ENCODE results near the gene BIVM.
A peak's percentile ranks its signal among the peaks of the same experiment; 100 is the strongest.

The BIVM gene

DNA sequence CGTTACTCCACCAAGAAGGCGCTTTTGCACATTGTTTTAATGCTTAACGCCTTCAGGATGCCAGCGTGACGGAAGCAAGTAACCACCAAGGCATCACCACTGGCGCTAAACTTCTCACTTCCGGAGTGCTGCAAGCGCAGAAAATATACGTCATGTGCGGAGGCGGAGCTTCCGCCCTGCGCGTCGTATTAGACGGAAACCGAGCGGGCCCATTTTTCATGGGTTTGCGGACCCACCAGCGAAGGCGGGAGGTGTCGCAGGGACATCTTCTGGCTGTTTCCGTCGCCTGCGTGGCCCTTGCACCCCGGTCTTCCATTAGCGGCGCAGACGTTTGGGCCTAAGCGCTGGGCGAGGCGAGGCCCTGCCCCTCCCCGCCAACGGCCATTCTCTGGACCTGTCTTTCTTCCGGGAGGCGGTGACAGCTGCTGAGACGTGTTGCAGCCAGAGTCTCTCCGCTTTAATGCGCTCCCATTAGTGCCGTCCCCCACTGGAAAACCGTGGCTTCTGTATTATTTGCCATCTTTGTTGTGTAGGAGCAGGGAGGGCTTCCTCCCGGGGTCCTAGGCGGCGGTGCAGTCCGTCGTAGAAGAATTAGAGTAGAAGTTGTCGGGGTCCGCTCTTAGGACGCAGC is 46.8 kb downstream of the BIVM start, which contains the start of gene ERCC5:
Gene ERCC5 (plus strand): TSS at position 403 of the 631 bp plus-strand sequence. CDS start 235 bp downstream, outside the sequence.
- peak; percentile 93 for DNase-seq (ENCODE audit: low spot score)

DNA sequence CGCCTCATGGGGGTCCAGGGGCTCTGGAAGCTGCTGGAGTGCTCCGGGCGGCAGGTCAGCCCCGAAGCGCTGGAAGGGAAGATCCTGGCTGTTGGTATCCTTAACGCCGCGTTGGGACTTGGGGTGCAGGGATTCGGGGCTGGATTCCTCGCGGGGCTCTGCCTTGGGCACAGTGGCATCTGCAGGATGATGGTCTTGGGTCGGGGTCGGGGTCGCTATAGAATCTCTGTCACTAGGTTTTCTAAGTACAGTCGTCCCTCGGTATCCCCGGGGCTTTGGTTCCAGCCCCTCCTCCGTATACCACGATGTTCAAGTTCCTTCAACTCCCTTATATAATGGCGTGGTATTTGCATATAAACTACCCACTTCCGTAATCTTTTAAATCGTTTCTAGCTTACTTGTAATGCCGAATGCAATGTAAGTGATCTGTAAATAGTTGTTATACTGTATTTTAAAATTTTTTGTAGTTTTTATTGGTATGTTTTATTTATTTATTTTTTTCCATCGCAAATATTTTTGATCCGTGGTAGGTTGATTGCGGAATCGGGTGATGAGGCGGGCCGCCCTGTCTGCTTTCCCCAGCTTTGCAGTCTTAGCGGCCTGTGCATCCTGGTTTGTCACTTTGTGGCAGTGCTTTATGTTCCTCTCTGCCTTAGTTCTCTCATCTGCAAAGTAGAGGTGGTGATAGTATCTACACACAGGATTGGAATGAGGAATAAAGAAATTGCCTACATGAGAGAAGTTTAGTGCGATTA is 47.5 kb downstream of the BIVM start:
- peak; percentile 47 for DNase-seq (ENCODE audit: low spot score)

DNA sequence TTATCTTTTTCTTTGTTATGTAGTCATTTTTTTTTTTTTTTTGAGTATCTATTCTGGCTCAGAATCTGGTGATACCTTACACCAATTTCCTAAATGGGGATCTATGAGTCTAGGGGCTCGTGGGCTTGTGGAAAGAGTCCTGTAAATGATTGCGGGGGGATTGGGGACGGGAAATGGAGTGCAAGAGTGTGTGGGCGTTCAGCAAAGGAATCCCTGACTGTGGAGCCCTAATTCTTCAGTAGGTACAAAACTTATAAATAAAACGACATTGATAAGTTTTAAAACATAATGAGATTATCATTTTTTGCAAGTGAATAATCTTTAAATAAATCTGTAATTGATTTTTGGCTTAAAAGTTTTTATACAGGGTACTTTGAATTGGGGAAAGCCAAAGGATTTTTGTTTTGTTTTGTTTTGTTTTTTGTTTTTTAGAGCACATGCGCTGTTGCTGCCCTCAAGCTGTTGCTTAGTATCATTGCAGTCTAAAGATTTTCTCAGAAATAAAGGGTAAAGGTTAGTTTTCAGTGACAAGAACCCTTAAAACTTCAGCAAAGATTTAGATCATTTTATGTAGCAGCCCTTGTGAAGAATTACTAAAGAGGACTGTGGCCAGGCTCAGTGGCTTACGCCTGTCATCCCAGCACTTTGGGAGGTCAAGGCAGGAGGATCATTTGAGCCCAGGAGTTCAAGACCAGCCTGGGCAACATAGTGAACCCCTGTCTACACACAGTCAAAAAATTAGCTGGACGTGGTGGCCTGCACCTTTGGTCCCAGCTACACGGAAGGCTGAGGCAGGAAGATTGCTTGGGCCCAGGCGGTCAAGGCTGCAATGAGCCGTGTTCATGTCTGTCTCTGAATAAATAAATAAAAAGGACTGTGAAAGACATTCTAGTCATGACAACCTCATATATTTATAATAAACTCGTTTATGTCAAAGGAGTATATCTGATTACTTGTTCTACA is 48.6 kb downstream of the BIVM start:
- DNase-seq (ENCODE audit: low spot score): peak; percentile 37

DNA sequence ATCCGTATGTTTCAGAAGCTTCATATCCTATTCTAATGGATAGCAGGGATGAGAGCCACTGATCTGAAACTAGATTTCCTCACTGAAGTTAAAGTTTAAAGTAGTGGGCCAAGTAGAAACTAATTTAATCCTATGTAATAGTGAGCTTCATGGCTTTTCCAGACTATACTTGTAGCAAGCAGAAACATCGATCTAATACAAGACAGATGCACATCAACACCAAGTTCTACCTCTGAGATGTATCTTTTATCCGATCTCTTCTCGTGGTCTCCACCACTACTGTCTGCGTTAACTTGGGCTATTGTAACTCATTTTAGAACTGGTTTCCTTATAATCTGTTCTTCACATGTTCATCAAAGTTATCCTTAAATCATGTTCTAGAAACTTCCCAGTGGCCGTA is 50.0 kb downstream of the BIVM start:
- DNase-seq (ENCODE audit: low spot score): no peak

DNA sequence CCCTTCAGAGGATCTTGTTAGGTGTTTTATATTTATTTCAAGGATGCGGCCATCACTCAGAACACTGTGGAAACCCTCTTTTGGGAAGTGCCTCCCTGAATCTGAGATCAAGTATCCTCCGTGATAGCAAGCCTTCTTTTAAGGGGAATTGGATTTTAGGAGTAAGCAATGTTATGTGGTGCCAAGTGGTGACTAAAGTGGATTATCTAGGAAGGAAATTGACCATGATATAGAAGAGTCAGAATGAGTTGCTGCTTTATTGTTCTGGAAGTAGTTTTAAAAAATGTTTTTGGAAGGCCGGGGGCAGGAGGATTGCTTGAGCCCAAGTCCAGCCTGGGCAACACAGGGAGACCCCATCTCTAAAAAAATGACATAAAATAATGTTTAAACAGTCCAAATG is 53.6 kb downstream of the BIVM start:
- DNase-seq (ENCODE audit: low spot score): no peak

DNA sequence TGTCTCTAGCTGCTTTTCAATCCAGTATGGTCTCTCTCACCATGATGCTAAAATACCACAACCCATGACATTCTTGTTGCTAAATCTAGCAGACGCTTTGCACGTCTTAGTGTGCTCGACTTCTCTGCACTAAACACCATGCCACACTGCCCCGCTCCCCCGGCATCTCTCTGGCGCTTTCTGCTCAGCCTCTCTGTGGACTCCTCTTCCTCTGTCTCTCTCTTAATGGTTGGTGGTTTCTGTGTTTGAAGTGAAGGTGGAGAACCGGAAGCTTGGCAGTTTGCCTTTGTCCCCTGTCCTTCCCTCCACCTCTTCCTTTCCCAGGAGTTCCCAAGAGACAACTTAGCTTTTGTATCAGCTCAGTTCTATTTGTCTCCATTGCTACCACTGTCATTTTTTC is 55.8 kb downstream of the BIVM start:
- no peak for DNase-seq (ENCODE audit: low spot score)

DNA sequence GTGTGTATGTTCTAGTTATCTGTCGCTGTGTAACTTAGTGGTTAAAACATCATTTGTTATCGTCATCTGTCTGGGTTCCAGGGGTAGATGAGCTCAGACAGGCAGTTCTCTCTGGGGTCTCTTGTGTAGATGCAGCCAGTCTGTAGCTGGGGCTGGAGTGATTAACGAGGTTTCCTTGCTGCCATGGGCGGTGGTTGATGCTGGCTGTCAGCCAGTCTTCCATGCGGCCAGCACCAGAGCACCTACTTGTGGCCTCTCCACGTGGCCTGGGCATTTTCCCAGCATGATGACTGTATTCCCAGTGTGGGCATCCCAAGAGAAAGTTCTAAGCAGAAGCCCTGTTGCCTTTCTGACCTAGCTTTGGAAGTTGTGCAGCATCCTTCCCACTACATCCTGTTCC is 57.6 kb downstream of the BIVM start:
- DNase-seq (ENCODE audit: low spot score): no peak

DNA sequence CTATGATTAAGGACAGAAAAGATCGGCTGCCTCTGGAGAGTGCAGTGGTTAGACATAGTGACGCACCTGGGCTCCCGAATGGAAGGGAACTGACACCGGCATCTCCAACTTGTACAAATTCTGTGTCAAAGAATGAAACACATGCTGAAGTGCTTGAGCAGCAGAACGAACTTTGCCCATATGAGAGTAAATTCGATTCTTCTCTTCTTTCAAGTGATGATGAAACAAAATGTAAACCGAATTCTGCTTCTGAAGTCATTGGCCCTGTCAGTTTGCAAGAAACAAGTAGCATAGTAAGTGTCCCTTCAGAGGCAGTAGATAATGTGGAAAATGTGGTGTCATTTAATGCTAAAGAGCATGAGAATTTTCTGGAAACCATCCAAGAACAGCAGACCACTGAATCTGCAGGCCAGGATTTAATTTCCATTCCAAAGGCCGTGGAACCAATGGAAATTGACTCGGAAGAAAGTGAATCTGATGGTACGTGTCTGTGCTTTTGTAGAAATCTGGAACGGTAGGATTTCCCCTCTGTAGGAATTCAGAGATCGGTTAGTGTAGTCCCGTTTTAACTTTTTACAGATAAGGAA is 63.8 kb downstream of the BIVM start:
- DNase-seq (ENCODE audit: low spot score): no peak

DNA sequence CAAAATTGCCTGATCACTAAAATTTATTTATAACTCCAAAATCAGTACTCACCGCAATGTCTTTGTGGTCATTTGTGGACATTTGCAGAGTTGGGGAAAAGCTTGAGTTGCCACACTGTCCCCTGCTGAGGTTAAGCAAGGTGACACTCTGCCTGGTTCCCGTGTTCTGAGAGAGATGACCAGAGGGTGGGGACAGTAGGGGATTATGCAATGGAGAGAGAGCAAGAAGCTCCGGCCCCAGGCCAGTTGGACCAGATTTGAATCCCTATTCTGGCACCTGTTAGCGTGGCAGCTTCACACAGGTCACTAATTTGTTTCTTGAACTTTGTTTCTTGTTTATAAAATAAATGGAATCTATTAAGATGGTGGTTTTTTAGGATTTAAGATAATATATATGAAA is 64.7 kb downstream of the BIVM start:
- no peak for DNase-seq (ENCODE audit: low spot score)

DNA sequence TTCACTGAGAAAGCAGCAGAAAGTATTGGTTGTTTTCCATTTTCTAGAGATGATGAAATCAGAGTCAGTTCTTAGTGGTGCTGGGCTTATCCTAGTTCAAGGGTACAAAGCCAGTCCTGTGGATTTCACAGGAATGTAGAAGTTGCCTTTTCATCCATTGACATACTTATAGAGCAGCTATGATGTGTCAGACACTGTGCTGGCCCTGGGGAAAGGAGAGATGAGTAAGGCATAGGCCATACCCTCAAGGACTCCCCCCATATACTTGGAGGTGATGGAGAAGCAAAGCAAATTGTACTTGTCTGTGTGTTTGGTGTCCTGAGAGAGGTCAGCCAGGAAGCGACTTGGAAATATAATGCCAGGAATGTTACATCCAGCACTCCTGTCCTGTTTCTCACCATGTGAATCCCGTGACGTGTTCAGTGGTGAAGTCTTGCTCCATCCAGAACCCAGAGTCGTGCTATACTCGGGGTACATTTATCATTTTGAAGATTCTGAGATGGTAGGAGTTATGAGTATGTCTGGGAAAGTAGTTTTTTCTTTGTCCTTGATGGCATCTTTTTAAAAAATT is 69.5 kb downstream of the BIVM start:
- DNase-seq (ENCODE audit: low spot score): no peak

DNA sequence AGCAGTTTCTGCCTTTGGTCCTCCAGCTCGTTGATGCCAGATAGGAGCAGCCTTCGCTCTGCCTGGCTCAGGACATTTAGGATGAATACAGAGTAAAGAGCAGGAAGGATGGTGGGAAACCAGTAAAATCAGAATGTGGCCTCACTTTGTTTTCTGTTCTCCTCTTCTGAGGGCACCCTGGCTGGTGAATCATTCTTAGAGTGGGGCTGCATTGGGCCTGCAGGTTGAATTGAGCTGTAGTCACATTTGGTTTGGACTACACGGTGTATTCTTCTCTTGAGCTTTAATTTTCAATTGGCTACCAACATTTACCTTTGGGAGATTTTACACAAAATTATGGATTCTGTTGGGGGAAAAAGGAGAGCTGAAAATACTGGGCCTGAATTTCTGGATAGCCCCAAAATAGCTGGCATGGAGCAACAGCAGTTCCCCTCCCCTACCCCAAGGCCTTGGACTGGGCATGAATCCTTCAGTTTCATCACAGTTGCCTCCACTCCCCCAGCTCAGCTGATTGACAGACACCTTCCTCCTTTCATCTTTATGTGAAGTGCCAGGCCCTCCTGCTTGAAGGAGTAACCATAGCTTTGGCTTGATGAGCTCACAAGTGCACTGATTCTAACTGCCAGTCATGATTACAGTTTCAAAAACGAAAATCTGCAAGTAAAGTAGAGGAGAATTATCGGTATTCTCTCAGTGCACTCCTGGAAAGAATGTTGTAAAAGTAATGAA is 71.2 kb downstream of the BIVM start:
- no peak for DNase-seq (ENCODE audit: low spot score)

DNA sequence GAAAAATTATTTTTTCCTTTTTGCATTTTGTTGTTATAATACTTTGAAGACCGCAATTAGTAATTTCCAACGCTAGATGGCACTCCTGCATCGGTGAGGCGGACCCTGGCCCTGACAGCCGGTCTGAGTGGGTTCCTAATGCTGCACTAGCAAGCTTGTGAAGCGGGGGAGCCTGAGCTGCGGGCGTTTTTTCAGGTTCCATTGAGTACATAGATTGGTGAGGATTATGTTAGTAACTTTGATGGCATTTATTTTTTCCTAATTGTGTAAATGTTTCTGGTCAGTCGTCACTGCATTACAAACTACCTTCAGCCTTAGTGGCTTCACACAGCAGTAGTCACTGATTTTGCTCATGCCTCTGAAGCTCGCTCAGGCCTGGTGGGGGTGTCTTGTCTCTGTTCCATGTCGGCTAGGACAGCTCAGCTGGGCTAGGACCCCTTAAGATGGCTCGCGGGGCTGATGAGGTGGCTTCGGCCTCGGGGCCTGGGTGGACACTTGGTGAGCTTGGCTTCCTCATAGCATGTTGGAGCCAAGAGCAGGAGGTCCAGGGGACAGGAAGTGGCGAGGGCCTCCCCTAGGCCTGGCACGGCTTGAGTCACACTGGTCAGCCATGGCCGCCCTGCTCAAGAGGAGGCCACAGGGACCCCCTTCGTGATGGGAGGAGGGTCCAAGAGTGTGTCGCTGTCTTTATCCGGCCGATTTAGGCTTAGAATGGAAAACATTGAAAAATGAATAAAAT is 71.9 kb downstream of the BIVM start:
- peak; percentile 37 for DNase-seq (ENCODE audit: low spot score)

DNA sequence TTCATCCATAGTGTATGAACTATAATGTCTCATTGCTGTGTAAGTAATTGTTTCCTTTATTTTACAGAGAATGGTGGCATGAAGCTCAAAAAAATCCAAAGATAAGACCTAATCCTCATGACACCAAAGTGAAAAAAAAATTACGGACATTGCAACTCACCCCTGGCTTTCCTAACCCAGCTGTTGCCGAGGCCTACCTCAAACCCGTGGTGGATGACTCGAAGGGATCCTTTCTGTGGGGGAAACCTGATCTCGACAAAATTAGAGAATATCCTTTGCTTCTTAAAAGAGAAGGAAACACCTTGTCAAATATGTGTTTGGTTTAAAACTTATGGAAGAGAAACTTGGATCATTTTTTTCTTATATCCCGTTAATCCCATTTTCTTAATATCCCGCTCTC is 73.2 kb downstream of the BIVM start:
- no peak for DNase-seq (ENCODE audit: low spot score)

DNA sequence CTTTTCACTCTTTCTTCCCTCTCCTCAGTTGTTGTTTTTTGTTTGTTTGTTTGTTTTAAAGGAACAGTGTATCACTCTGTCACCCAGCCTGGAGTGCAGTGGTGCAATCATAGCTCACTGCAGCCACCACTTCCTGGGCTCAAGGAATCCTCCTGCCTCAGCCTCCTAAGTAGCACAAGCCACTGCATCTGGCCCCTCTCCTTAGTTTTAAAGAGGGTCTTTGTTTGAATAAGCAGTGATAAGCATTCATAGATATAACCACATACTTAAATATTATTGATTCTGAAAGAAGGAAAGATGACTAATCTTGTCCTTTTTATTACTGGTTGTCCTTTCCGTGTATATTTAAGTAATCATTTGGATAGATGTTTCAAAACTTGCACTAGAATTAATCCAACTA is 73.6 kb downstream of the BIVM start:
- DNase-seq (ENCODE audit: low spot score): no peak

DNA sequence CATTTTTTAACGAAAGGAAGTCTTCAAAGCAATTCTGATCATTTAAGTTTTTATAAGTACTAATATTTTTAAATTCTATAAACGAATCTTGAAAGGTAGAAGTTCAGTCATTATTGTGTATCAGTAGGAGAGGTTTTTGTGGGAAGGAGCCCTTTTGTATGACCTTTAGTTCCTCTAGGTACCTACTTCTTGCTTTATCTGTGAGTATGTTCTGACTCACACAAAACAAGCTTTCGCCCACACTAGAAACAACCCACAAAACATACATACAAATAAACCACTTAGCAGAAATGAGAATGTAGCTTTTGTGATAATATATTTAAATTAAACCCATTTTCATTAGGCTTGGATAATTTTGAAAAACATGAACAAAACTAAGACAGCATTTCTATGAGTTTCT is 74.7 kb downstream of the BIVM start:
- no peak for DNase-seq (ENCODE audit: low spot score)

DNA sequence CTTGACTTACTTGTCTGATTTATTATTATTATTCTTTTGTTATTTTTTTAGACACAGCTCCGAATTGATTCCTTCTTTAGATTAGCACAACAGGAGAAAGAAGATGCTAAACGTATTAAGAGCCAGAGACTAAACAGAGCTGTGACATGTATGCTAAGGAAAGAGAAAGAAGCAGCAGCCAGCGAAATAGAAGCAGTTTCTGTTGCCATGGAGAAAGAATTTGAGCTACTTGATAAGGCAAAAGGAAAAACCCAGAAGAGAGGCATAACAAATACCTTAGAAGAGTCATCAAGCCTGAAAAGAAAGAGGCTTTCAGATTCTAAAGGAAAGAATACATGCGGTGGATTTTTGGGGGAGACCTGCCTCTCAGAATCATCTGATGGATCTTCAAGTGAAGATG is 76.3 kb downstream of the BIVM start:
- DNase-seq (ENCODE audit: low spot score): no peak

DNA sequence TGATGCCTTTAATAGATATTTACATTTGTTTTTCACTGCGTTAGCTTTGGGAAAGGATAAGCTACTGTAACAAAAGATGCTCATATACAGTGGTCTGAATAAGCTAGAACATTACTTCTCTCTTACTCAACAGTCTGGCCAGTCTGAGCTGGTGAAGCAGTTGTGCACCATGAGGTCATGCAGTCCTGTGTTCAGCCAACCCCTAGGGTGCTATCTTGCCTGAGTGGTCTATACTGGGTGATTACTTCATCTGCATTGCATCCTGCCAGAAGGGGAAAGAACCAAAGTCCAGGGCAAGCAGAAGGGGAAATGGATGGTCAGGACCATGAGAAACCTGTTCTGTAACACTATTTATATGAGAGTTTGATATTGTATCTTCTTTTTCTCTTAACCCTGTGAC is 78.4 kb downstream of the BIVM start:
- DNase-seq (ENCODE audit: low spot score): no peak

DNA sequence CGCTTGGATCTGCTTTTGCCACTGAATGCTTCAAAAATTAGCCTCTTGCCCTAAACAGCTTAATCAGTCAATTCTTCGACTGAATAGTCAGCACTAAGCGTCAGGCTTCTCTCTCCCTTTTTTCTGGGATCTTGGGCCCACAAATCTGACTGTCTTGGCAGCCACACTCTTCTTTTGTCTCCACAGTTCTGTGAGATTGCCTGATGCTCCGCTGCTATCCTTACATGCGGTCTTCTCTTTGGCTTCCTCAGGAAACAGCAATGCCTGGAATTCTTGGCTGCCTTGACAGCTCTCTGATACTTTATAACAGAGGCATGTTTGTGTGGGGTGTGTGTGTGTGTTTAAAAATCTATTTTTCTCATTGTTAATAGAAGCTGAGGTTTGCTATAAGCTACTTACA is 79.6 kb downstream of the BIVM start:
- no peak for DNase-seq (ENCODE audit: low spot score)

DNA sequence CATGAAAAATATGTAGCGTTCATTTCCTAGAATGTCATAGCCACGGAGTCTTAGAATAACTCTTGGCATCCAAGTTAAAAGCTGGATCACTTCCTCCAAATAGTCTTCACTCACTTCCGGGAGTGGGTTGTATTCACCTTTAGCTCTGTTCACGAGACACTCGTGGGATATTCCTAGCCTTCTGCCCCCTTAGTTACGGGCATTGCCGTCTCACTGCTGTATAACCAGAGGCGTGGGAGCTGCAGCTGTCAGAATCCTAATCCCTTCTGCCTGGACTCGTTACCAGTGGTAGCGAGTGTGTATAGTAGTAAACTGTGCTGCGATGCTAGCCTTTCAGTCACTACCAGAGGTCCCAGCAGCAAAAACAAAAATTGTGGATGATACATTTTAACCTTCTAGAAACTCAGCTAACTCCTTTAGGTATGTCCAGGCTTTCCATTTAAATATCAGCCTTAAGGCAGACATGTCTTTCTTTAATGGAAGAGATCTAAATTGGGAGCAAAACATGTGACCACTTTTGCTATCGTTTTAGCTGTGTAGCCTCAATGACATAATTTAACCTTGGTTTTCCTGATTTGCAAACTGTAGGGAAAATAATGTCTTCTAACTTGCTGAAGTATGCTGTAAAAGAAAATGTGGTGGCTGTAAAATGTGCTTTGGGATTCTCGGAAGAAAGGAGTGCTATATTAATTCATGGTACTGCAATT is 81.0 kb downstream of the BIVM start:
- DNase-seq (ENCODE audit: low spot score): no peak

Measured in LoVo (cell line).